GM10248 (cell line): ENCODE measurements around the gene ADGRD1.

ENCODE experiments used
- CTCF ChIA-PET: fragments of 300-600 bp; sonication (Branson Sonifier 250); formaldehyde crosslinking; extraction: SDS; loops from one replicate; lab custom pipeline; 2021; ENCODE audit warnings: antibody characterized with exemption; lab: Yijun Ruan, JAX
- POLR2A ChIA-PET: fragments of 350-650 bp; sonication (Branson Sonifier 250); formaldehyde crosslinking; extraction: SDS; loops from one replicate; lab custom pipeline; 2020; ENCODE audit warnings: antibody characterized with exemption; lab: Yijun Ruan, JAX
- DNase-seq: peaks from one replicate; pipeline ENCODE4 v3.0.0; 2012; ENCODE audit errors: extremely low spot score
- CTCF ChIP-seq: IDR thresholded peaks from 2 replicates; pipeline ENCODE4 v1.5.1; 2012; ENCODE audit warnings: mild to moderate bottlenecking, low read depth; ENCODE audit errors: extremely low read depth, missing control alignments, control extremely low read depth

The ADGRD1 gene

GRCh38 chr12:130970908-130971233 is 17.2 kb downstream of the ADGRD1 start:
- no peak for TF ChIP-seq CTCF
- POLR2A ChIA-PET, result no interaction called here
- no peak for DNase-seq
- CTCF ChIA-PET, result interaction anchor here (1.2 kb wide), 1 partner anchor 162 kb away, joined by 3 read pairs; no protein-coding TSS in a partner anchor

GRCh38 chr12:130971925-130972585 is 18.3 kb downstream of the ADGRD1 start:
- CTCF ChIA-PET, result no interaction called here
- POLR2A ChIA-PET, result no interaction called here
- DNase-seq, result no peak
- no peak for TF ChIP-seq CTCF

GRCh38 chr12:130972586-130972950 is 18.9 kb downstream of the ADGRD1 start:
- DNase-seq, result no peak
- ChIA-PET CTCF (no interaction called here), POLR2A (no interaction called here)
- no peak for TF ChIP-seq CTCF

- TF ChIP-seq CTCF, result no peak
- CTCF ChIA-PET, result no interaction called here
- DNase-seq, result no peak
- POLR2A ChIA-PET, result no interaction called here
Observed at GRCh38 chr12:130973109-130973508, 19.4 kb downstream of the ADGRD1 start.

GRCh38 chr12:130973906-130974305 is 20.2 kb downstream of the ADGRD1 start:
- no peak for TF ChIP-seq CTCF
- DNase-seq, result no peak
- ChIA-PET POLR2A (no interaction called here), CTCF (no interaction called here)

GRCh38 chr12:130975116-130975515 is 21.4 kb downstream of the ADGRD1 start:
- TF ChIP-seq CTCF, result no peak
- DNase-seq, result no peak
- CTCF ChIA-PET, result interaction anchor here (0.8 kb wide), 1 partner anchor 9 kb away, joined by 3 read pairs; no protein-coding TSS in a partner anchor
- POLR2A ChIA-PET, result no interaction called here
